Measurements from ENCODE around the gene SLC40A1.

The SLC40A1 gene

DNA sequence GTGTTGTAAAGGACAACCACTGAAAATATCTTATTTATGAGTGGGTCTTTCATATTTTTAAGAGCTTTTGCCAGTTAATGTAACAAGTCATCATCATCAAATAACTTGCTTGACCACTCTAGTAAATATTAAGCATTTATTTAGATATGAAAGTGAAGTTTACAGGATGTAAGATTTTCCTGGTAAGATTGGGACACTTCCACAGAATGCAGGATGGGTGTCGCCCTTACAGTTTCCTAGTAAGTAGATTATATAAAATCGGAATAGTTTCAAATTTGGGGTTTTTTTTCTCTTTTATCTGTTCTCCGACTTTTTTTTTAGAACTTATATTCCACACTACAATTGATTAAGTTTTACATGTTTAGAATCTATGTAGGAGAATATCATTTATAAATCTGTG is 14.8 kb upstream of the SLC40A1 start:
- Histone ChIP-seq H3K9me3 (ENCODE audit: low read length) (no peaks in the 10 kb centered on the region), H3K4me3 (ENCODE audit: low read depth in 1 of 2, low read length in 2 of 2) (no peak overlapping the region), H3K9ac (ENCODE audit: low read length) (no peak overlapping the region), H3K4me1 (ENCODE audit: insufficient read depth, low read length) (no peaks in the 10 kb centered on the region), H3K27me3 (ENCODE audit: control insufficient read depth in 1 of 2, insufficient read depth in 2 of 2, low read length in 2 of 2) (no peaks in the 10 kb centered on the region), H3K36me3 (ENCODE audit: insufficient read depth, low read length) (no peaks in the 10 kb centered on the region), H3K27ac (ENCODE audit: low read depth, low read length) (no peak overlapping the region)

DNA sequence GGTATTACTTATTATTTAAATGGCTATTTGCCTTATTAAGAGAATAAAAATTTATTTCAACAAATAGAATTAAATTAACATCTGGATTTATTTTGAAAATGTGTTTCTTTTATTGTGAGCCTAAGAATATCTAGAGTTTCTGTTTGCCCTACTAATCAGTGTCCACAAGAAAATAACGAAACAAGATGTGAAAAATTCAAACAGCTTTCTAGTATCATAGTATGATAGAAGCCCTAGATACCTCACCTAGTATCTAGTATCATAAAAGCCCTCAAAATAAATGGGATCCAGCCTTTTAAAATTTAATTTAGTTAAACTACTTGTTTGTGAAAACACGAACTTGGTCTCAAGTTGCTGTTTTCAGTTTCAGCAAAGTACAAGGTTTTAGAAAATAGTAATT is 13.7 kb upstream of the SLC40A1 start:
- Histone ChIP-seq H3K36me3 (ENCODE audit: insufficient read depth, low read length) (no peaks in the 10 kb centered on the region), H3K9me3 (ENCODE audit: low read length) (no peaks in the 10 kb centered on the region), H3K4me3 (ENCODE audit: low read depth in 1 of 2, low read length in 2 of 2) (no peak overlapping the region), H3K27me3 (ENCODE audit: control insufficient read depth in 1 of 2, insufficient read depth in 2 of 2, low read length in 2 of 2) (no peaks in the 10 kb centered on the region), H3K27ac (ENCODE audit: low read depth, low read length) (no peak overlapping the region), H3K9ac (ENCODE audit: low read length) (no peak overlapping the region), H3K4me1 (ENCODE audit: insufficient read depth, low read length) (no peaks in the 10 kb centered on the region)

DNA sequence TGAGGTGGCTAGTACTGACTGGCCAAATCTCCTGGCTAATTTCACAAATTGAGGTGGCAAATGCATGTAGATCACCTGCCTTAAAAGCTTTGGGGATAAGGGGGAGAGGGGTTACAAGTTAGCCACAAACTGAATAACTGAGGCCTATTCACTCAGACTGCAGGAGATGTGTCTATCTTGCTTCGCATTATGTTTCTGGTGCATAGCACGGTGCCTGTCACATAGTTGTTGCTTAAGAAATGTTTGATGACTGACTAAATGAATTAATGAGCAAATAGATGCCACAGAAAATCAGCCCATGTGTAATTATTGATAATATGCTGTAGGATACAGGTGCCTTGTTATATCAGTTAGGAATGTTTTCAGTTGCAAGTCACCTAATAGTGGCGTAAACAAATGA is 12.5 kb upstream of the SLC40A1 start:
- no peak overlapping the region for H3K4me3 ChIP-seq (ENCODE audit: low read depth in 1 of 2, low read length in 2 of 2)
- no peak overlapping the region for H3K9ac ChIP-seq (ENCODE audit: low read length)
- no peaks in the 10 kb centered on the region for H3K4me1 ChIP-seq (ENCODE audit: insufficient read depth, low read length)
- no peaks in the 10 kb centered on the region for H3K9me3 ChIP-seq (ENCODE audit: low read length)
- no peak overlapping the region for H3K27ac ChIP-seq (ENCODE audit: low read depth, low read length)
- no peaks in the 10 kb centered on the region for H3K27me3 ChIP-seq (ENCODE audit: control insufficient read depth in 1 of 2, insufficient read depth in 2 of 2, low read length in 2 of 2)
- H3K36me3 ChIP-seq (ENCODE audit: insufficient read depth, low read length) = no peaks in the 10 kb centered on the region

DNA sequence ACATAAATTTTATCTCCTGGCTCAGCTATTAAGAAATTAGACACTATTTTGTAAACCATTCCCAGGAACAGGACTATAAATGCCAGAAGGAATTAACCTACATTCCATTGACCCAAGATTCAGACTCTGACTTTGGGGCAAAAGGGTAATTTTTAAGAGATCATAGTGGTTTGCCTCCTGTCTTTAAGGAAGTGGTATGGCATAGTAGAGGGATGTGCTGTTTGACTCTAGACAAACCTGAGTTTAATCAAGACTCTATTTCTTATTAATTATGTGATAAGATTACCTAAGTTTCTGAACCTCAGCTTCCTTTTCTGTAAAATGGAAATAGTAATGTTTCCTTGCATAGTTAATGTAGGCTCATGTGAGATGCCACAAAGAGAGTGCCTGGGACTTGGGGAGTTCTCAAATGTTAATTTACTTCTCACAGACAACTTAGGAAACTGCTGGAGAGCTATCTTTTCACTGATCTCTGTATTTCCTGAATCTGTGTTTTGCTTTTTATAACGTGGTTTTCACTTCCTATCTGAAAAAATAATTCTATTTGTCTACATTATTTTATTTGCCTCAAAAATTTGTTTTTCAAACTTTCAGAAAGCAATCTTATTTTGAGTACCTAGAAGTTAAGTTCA is 11.9 kb upstream of the SLC40A1 start:
- Histone ChIP-seq H3K4me3 (ENCODE audit: low read depth in 1 of 2, low read length in 2 of 2) (no peak overlapping the region), H3K27me3 (ENCODE audit: control insufficient read depth in 1 of 2, insufficient read depth in 2 of 2, low read length in 2 of 2) (no peaks in the 10 kb centered on the region), H3K4me1 (ENCODE audit: insufficient read depth, low read length) (no peaks in the 10 kb centered on the region), H3K9me3 (ENCODE audit: low read length) (no peaks in the 10 kb centered on the region), H3K27ac (ENCODE audit: low read depth, low read length) (no peak overlapping the region), H3K36me3 (ENCODE audit: insufficient read depth, low read length) (no peaks in the 10 kb centered on the region), H3K9ac (ENCODE audit: low read length) (no peak overlapping the region)

DNA sequence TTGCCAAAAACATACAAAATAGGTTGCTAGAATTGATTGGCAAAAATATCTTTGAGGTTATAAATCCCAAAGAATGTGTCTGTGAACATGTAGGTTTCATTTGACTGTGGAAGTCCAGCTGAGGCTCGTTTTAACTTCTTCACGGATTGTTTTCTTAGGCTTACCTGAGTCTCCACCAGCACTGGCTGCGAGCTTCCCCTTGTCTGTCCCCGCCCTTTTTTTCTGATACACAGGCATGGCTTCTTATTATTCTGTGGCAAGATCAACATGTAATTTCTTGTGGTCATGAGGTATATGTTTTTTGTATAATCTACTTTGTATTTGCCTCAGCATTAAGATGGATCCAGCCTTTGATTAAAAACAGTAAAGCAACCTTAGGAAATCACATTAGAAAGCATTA is 7.2 kb upstream of the SLC40A1 start:
- H3K4me1 ChIP-seq (ENCODE audit: insufficient read depth, low read length) = no peaks in the 10 kb centered on the region
- no peak overlapping the region for H3K4me3 ChIP-seq (ENCODE audit: low read depth in 1 of 2, low read length in 2 of 2)
- H3K9me3 ChIP-seq (ENCODE audit: low read length) = no peaks in the 10 kb centered on the region
- no peaks in the 10 kb centered on the region for H3K36me3 ChIP-seq (ENCODE audit: insufficient read depth, low read length)
- no peaks in the 10 kb centered on the region for H3K27me3 ChIP-seq (ENCODE audit: control insufficient read depth in 1 of 2, insufficient read depth in 2 of 2, low read length in 2 of 2)
- H3K9ac ChIP-seq (ENCODE audit: low read length) = no peak overlapping the region
- no peak overlapping the region for H3K27ac ChIP-seq (ENCODE audit: low read depth, low read length)

DNA sequence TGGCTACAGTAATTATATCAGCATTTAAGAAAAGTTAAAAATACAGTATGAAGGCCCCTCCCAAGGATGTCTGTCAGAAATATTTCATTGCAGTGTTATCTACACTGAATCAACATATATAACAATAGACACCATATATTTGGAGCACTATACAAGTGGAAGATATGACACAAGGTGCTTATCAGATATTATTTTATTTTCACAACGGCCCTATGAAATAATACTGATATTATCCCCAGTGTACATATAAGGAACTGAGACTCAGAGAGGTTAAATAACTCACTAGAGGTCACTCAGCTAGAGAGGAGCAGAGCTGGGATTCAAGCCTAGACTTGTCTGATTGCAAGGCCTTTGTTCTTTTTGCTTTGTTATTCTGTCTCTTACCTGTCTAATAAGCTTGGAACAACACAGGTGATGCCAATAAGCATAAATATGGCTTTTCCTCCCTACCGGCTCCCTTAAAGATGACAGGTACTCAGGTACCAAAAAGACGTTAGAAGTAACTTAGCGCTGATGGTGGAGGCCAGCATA is 4.7 kb upstream of the SLC40A1 start:
- Histone ChIP-seq H3K9ac (ENCODE audit: low read length) (no peak overlapping the region), H3K27ac (ENCODE audit: low read depth, low read length) (no peak overlapping the region), H3K9me3 (ENCODE audit: low read length) (no peaks in the 10 kb centered on the region), H3K4me3 (ENCODE audit: low read depth in 1 of 2, low read length in 2 of 2) (no peak overlapping the region), H3K4me1 (ENCODE audit: insufficient read depth, low read length) (peaks cover 9% of the 10 kb centered on the region), H3K36me3 (ENCODE audit: insufficient read depth, low read length) (no peaks in the 10 kb centered on the region), H3K27me3 (ENCODE audit: control insufficient read depth in 1 of 2, insufficient read depth in 2 of 2, low read length in 2 of 2) (no peaks in the 10 kb centered on the region)

DNA sequence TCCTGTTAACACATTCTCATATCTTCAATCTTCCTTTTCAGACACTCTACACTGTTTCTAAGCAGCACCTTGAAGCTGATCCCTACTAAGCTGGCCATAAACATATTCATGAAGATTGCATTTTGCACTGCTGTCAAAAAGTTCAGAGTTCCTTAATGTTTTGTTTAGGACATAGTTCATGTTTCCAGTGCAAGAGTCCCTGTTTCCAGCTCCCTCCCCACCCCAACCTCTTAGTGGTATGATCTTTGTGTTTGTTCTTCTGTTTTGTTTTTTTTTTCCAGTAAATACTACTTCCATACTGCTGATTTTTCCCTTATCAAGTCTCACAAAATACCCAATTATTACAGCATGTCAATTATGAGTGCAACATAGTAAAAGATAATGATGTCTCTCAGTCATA is 4.1 kb upstream of the SLC40A1 start:
- Histone ChIP-seq H3K9ac (ENCODE audit: low read length) (no peak overlapping the region), H3K27me3 (ENCODE audit: control insufficient read depth in 1 of 2, insufficient read depth in 2 of 2, low read length in 2 of 2) (no peaks in the 10 kb centered on the region), H3K27ac (ENCODE audit: low read depth, low read length) (no peak overlapping the region), H3K36me3 (ENCODE audit: insufficient read depth, low read length) (no peaks in the 10 kb centered on the region), H3K4me3 (ENCODE audit: low read depth in 1 of 2, low read length in 2 of 2) (no peak overlapping the region), H3K9me3 (ENCODE audit: low read length) (no peaks in the 10 kb centered on the region), H3K4me1 (ENCODE audit: insufficient read depth, low read length) (peaks cover 9% of the 10 kb centered on the region)

DNA sequence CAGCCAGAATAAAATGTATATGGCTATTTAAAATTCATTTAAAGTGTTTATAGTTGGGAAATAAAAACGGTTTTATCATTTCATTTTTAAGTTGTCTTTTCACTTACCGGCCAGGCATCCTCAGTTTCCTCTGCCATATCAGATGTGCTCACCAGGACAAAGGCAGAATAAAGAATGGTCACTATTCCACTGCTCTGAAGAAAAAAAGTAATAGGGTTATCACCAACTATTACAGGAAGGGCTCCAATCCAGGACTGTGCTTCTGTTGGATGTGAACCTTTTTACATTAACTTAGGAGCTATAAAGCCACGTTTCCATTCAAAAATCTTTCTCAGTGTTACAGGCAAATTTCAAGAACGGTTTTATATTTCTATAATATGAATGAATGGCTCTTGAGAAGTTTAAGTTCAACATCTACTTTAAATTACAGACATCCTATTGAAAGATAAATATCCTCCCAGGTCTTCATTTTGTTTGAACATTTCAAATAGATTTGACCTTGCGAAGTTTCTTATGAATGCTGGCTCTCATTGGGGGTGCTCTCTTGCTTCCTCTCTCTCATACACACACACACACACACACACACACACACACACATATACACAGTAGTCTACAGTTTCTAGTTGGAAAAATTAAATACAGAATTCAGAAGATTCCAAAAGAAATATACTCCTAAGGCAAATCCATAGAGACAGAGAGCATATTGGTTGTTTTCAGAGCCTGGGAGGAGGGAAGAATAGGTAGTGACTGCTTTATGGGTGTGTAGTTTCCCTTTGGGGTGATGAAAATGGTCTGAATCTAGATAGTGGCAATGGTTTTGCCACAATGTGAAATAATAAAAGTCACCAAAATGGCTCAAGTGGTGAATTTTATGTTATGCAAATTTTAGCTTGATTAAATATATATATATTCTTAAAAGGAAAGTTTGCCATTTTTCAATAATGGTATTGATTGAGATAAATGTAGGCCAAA is 2.9 kb upstream of the SLC40A1 start:
- Histone ChIP-seq H3K9me3 (ENCODE audit: low read length) (no peaks in the 10 kb centered on the region), H3K4me3 (ENCODE audit: low read depth in 1 of 2, low read length in 2 of 2) (no peak overlapping the region), H3K36me3 (ENCODE audit: insufficient read depth, low read length) (no peaks in the 10 kb centered on the region), H3K9ac (ENCODE audit: low read length) (no peak overlapping the region), H3K27me3 (ENCODE audit: control insufficient read depth in 1 of 2, insufficient read depth in 2 of 2, low read length in 2 of 2) (no peaks in the 10 kb centered on the region), H3K4me1 (ENCODE audit: insufficient read depth, low read length) (peaks cover 9% of the 10 kb centered on the region), H3K27ac (ENCODE audit: low read depth, low read length) (no peak overlapping the region)

DNA sequence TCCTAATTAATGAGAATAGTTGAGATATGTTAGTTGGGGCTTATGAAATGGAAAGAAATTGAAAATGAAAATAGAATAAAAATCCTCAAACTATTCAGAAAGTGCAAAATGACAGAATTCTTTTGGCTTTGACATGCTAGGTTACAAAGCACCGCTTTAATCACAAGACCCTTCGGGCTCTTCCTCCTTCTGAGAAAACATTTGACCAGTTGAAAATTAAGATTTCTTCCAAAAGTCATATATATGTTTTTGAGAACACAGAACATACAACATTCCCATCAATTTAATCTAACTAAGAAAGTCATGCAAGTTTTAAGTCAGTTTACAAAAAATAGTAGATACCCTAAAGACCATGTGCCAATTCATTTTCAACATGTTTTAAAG is 2.2 kb upstream of the SLC40A1 start:
- Histone ChIP-seq H3K9ac (ENCODE audit: low read length) (no peak overlapping the region), H3K27ac (ENCODE audit: low read depth, low read length) (no peak overlapping the region), H3K4me1 (ENCODE audit: insufficient read depth, low read length) (peaks cover 9% of the 10 kb centered on the region), H3K27me3 (ENCODE audit: control insufficient read depth in 1 of 2, insufficient read depth in 2 of 2, low read length in 2 of 2) (no peaks in the 10 kb centered on the region), H3K36me3 (ENCODE audit: insufficient read depth, low read length) (no peaks in the 10 kb centered on the region), H3K4me3 (ENCODE audit: low read depth in 1 of 2, low read length in 2 of 2) (no peak overlapping the region), H3K9me3 (ENCODE audit: low read length) (no peaks in the 10 kb centered on the region)

DNA sequence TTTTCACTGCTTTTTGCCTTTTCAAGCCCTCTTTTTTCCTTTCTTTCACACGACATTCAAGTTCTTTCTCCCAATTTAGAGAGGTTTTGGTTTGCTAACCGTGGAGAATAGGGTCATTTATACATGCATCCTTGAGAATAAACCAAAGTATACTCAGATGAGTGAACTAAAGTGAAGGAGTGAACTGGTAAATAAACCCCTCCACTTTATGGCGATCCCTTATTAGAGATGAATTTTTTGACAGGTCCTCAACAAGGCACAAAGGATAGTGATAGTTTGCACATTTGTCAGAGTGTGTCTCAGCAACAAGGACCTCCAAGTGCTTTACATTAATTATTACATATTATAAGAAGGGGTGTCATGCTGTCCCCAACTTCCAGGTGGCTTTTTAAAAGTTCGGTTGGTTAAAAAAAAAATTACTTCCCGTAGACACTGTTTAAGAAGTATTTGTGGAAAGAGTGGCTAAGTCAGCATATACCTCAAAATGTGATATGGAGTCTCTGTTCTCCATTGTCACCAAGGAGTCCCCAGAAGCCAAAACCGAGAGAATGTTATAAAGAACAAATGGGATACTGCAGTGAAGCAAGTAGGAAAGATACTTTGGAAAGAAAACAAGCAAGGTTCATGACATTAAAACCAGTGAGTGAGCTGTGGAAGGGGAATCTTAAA is 1.7 kb upstream of the SLC40A1 start:
- Histone ChIP-seq H3K27ac (ENCODE audit: low read depth, low read length) (no peak overlapping the region), H3K4me1 (ENCODE audit: insufficient read depth, low read length) (peaks cover 9% of the 10 kb centered on the region), H3K9me3 (ENCODE audit: low read length) (no peaks in the 10 kb centered on the region), H3K36me3 (ENCODE audit: insufficient read depth, low read length) (no peaks in the 10 kb centered on the region), H3K9ac (ENCODE audit: low read length) (peak overlapping the region; percentile 10), H3K27me3 (ENCODE audit: control insufficient read depth in 1 of 2, insufficient read depth in 2 of 2, low read length in 2 of 2) (no peaks in the 10 kb centered on the region), H3K4me3 (ENCODE audit: low read depth in 1 of 2, low read length in 2 of 2) (no peak overlapping the region)

DNA sequence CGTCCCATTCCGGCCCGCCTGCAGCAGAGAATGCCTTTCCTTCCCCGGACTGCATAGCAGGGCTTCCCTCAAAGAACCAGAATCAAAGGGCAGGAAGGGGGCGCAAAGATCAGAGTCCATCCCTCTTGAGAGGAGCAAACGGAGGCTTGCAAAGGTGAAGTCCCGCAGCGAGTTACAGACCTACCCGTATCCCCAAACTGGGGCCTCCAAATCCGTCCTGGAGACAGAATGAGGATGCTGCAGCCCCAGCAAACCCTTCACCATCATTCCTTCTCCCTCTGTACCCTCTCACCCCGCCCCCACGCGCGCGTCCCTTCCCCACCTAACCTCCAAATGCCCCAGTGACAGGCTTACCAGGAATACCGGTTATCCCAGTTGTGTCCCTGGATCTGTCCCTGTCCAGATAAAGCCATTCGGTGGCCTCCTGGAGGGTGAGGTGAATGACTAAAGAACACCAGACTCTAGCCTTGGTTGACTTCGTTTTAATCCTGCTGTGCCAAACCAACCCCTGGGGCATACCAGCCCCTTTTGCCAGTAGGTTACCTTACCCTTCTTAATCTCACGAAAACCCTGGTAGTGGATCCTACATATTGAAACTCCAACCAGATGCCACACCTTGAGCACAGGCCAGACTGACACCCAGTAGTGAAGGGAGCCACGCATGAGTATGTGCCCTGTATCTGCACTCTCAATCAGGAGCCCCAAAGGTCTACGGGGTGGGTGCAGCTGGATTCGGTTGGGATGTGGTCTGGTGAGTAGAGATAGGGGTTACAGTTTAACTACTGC is 961 bp upstream of the SLC40A1 start:
- Histone ChIP-seq H3K36me3 (ENCODE audit: insufficient read depth, low read length) (no peaks in the 10 kb centered on the region), H3K4me3 (ENCODE audit: low read depth in 1 of 2, low read length in 2 of 2) (peak overlapping the region; percentile 45 to 98), H3K27me3 (ENCODE audit: control insufficient read depth in 1 of 2, insufficient read depth in 2 of 2, low read length in 2 of 2) (no peaks in the 10 kb centered on the region), H3K4me1 (ENCODE audit: insufficient read depth, low read length) (peaks cover 9% of the 10 kb centered on the region), H3K27ac (ENCODE audit: low read depth, low read length) (peak overlapping the region; percentile 87), H3K9me3 (ENCODE audit: low read length) (no peaks in the 10 kb centered on the region), H3K9ac (ENCODE audit: low read length) (peak overlapping the region; percentile 10)

Measured in muscle layer of colon (tissue), 2 donors.